Muscle layer of colon (tissue), 2 donors: ENCODE measurements around the gene SYNJ1.
"Not testable (repeated sequence)": the region's sequence is repeated elsewhere in the genome, so short reads cannot be mapped to it uniquely, and the experiment has no call there.

Experiments used
- H3K27ac ChIP-seq: one replicate; pipeline ENCODE4 v1.7.0; 2013; ENCODE audit warnings: low read depth, mild to moderate bottlenecking, low read length, moderate library complexity
- H3K27me3 ChIP-seq, 2 donors: one replicate each; pipeline ENCODE4 v1.7.0; 2013; ENCODE audit warnings: low read length in 2 of 2, mild to moderate bottlenecking in 2 of 2; ENCODE audit not compliant: insufficient read depth in 2 of 2, control insufficient read depth in 1 of 2
- H3K36me3 ChIP-seq: one replicate; pipeline ENCODE4 v1.7.0; 2013; ENCODE audit warnings: mild to moderate bottlenecking, low read length; ENCODE audit not compliant: insufficient read depth
- H3K4me1 ChIP-seq: one replicate; pipeline ENCODE4 v1.7.0; 2013; ENCODE audit warnings: mild to moderate bottlenecking, low read length; ENCODE audit not compliant: insufficient read depth
- H3K4me3 ChIP-seq, 2 donors: one replicate each; pipeline ENCODE4 v1.7.0; 2013; ENCODE audit warnings: low read length in 2 of 2, low read depth in 1 of 2, mild to moderate bottlenecking in 1 of 2, moderate library complexity in 1 of 2
- H3K9ac ChIP-seq: one replicate; pipeline ENCODE4 v1.7.0; 2013; ENCODE audit warnings: low read length
- H3K9me3 ChIP-seq: one replicate; pipeline ENCODE4 v1.7.0; 2013; ENCODE audit warnings: mild to moderate bottlenecking, low read length
- donor health status: abdominal sarcoma.
- donor health status: Adenocarcinoma of cecum.

SYNJ1 gene

GRCh38 chr21:32756096-32756495 is 28.3 kb upstream of the SYNJ1 start:
- H3K27me3 ChIP-seq, result no peaks in the 10 kb centered on the region
- no peak overlapping the region for H3K9ac ChIP-seq
- H3K27ac ChIP-seq, result no peak overlapping the region
- no peak overlapping the region for H3K4me3 ChIP-seq
- no peaks in the 10 kb centered on the region for H3K4me1 ChIP-seq
- no peaks in the 10 kb centered on the region for H3K9me3 ChIP-seq
- peaks cover 61% of the 10 kb centered on the region for H3K36me3 ChIP-seq

- Histone ChIP-seq H3K27ac (no peak overlapping the region), H3K4me1 (no peaks in the 10 kb centered on the region), H3K36me3 (peaks cover 59% of the 10 kb centered on the region), H3K9me3 (no peaks in the 10 kb centered on the region), H3K27me3 (no peaks in the 10 kb centered on the region), H3K4me3 (no peak overlapping the region), H3K9ac (no peak overlapping the region)
Observed at GRCh38 chr21:32753818-32754585, 26.2 kb upstream of the SYNJ1 start.

GRCh38 chr21:32750405-32750804 is 22.6 kb upstream of the SYNJ1 start:
- no peak overlapping the region for H3K9ac ChIP-seq
- H3K4me1 ChIP-seq, result no peaks in the 10 kb centered on the region
- H3K27ac ChIP-seq, result no peak overlapping the region
- no peaks in the 10 kb centered on the region for H3K9me3 ChIP-seq
- H3K4me3 ChIP-seq, result no peak overlapping the region
- H3K27me3 ChIP-seq, result no peaks in the 10 kb centered on the region
- peaks cover 69% of the 10 kb centered on the region for H3K36me3 ChIP-seq

GRCh38 chr21:32749662-32750061 is 21.8 kb upstream of the SYNJ1 start:
- no peak overlapping the region for H3K27ac ChIP-seq
- no peaks in the 10 kb centered on the region for H3K4me1 ChIP-seq
- H3K36me3 ChIP-seq, result peaks cover 69% of the 10 kb centered on the region
- H3K27me3 ChIP-seq, result no peaks in the 10 kb centered on the region
- no peaks in the 10 kb centered on the region for H3K9me3 ChIP-seq
- no peak overlapping the region for H3K4me3 ChIP-seq
- no peak overlapping the region for H3K9ac ChIP-seq

- Histone ChIP-seq H3K4me3 (no peak overlapping the region), H3K9ac (no peak overlapping the region), H3K27me3 (no peaks in the 10 kb centered on the region), H3K36me3 (peaks cover 71% of the 10 kb centered on the region), H3K4me1 (no peaks in the 10 kb centered on the region), H3K9me3 (no peaks in the 10 kb centered on the region), H3K27ac (no peak overlapping the region)
Observed at GRCh38 chr21:32748529-32748928, 20.7 kb upstream of the SYNJ1 start.

GRCh38 chr21:32747396-32747795 is 19.6 kb upstream of the SYNJ1 start:
- Histone ChIP-seq H3K4me3 (no peak overlapping the region), H3K9me3 (no peaks in the 10 kb centered on the region), H3K27me3 (no peaks in the 10 kb centered on the region), H3K27ac (no peak overlapping the region), H3K9ac (no peak overlapping the region), H3K4me1 (no peaks in the 10 kb centered on the region), H3K36me3 (peaks cover 79% of the 10 kb centered on the region)

GRCh38 chr21:32746711-32747110 is 18.9 kb upstream of the SYNJ1 start:
- not testable (repeated sequence) for H3K27ac ChIP-seq, H3K4me1 ChIP-seq, H3K9me3 ChIP-seq, H3K27me3 ChIP-seq, H3K4me3 ChIP-seq, H3K9ac ChIP-seq
- peaks cover 79% of the 10 kb centered on the region for H3K36me3 ChIP-seq

- no peak overlapping the region for H3K4me3 ChIP-seq
- peaks cover 55% of the 10 kb centered on the region for H3K36me3 ChIP-seq
- H3K9me3 ChIP-seq, result no peaks in the 10 kb centered on the region
- H3K4me1 ChIP-seq, result no peaks in the 10 kb centered on the region
- H3K9ac ChIP-seq, result no peak overlapping the region
- no peaks in the 10 kb centered on the region for H3K27me3 ChIP-seq
- H3K27ac ChIP-seq, result no peak overlapping the region
Observed at GRCh38 chr21:32742396-32742795, 14.6 kb upstream of the SYNJ1 start.

- Histone ChIP-seq H3K27me3 (no peaks in the 10 kb centered on the region), H3K36me3 (peaks cover 56% of the 10 kb centered on the region), H3K4me1 (no peaks in the 10 kb centered on the region), H3K9me3 (no peaks in the 10 kb centered on the region), H3K4me3 (no peak overlapping the region), H3K9ac (no peak overlapping the region), H3K27ac (no peak overlapping the region)
Observed at GRCh38 chr21:32741336-32741735, 13.5 kb upstream of the SYNJ1 start.

GRCh38 chr21:32739946-32740345 is 12.1 kb upstream of the SYNJ1 start:
- Histone ChIP-seq H3K36me3 (peaks cover 46% of the 10 kb centered on the region), H3K27ac (no peak overlapping the region), H3K9ac (no peak overlapping the region), H3K27me3 (no peaks in the 10 kb centered on the region), H3K4me1 (no peaks in the 10 kb centered on the region), H3K9me3 (no peaks in the 10 kb centered on the region), H3K4me3 (no peak overlapping the region)

- H3K27me3 ChIP-seq, H3K4me3 ChIP-seq, H3K27ac ChIP-seq, H3K9me3 ChIP-seq, H3K9ac ChIP-seq, H3K4me1 ChIP-seq: not testable (repeated sequence)
- peaks cover 18% of the 10 kb centered on the region for H3K36me3 ChIP-seq
Observed at GRCh38 chr21:32736083-32736482, 8.3 kb upstream of the SYNJ1 start.

- no peaks in the 10 kb centered on the region for H3K4me1 ChIP-seq
- H3K27ac ChIP-seq, result no peak overlapping the region
- H3K27me3 ChIP-seq, result no peaks in the 10 kb centered on the region
- H3K4me3 ChIP-seq, result no peak overlapping the region
- no peaks in the 10 kb centered on the region for H3K9me3 ChIP-seq
- H3K36me3 ChIP-seq, result peaks cover 15% of the 10 kb centered on the region
- no peak overlapping the region for H3K9ac ChIP-seq
Observed at GRCh38 chr21:32735524-32735923, 7.7 kb upstream of the SYNJ1 start.
